Neuronal stem cell (in vitro differentiated cells): ENCODE results near the gene CDK3.
A peak's percentile ranks its signal among the peaks of the same experiment; 100 is the strongest.

ENCODE experiments used
- DNase-seq: peaks from one replicate; pipeline ENCODE4 v3.0.0-alpha.2; 2013; ENCODE audit warnings: low spot score
- H2AFZ ChIP-seq: one replicate; pipeline ENCODE4 v1.6.1; 2013; ENCODE audit warnings: mild to moderate bottlenecking, low read length, inconsistent platforms
- H2AK5ac ChIP-seq: 2 replicates; pipeline ENCODE4 v1.6.1; 2013; ENCODE audit warnings: low read depth, mild to moderate bottlenecking, inconsistent platforms, low read length, moderate library complexity, mixed read lengths
- H2BK120ac ChIP-seq: 2 replicates; pipeline ENCODE4 v1.6.1; 2013; ENCODE audit warnings: low read depth, mild to moderate bottlenecking, inconsistent platforms, low read length, moderate library complexity, mixed read lengths
- H2BK12ac ChIP-seq: one replicate; pipeline ENCODE4 v1.6.1; 2013; ENCODE audit warnings: low read length, inconsistent platforms
- H2BK15ac ChIP-seq: 2 replicates; pipeline ENCODE4 v1.6.1; 2013; ENCODE audit warnings: mild to moderate bottlenecking, low read length, inconsistent platforms, mixed read lengths
- H2BK5ac ChIP-seq: one replicate; pipeline ENCODE4 v1.6.1; 2013; ENCODE audit warnings: inconsistent platforms, mild to moderate bottlenecking, low read length, moderate library complexity
- H3K14ac ChIP-seq: one replicate; pipeline ENCODE4 v1.6.1; 2013; ENCODE audit warnings: low read length, inconsistent platforms
- H3K18ac ChIP-seq: 2 replicates; pipeline ENCODE4 v1.6.1; 2013; ENCODE audit warnings: low read length, inconsistent platforms
- H3K23ac ChIP-seq: 2 replicates; pipeline ENCODE4 v1.6.1; 2013; ENCODE audit warnings: low read depth, mild to moderate bottlenecking, mixed read lengths, low read length, inconsistent platforms; ENCODE audit not compliant: poor library complexity
- H3K27ac ChIP-seq: replicated peaks from 3 replicates; pipeline ENCODE4 v1.5.1; 2013; ENCODE audit warnings: low read length, inconsistent platforms
- H3K27me3 ChIP-seq, 3 experiments: 2 replicates each; pipeline ENCODE4 v1.6.1; 2013; ENCODE audit warnings: low read length in 3 of 3, mild to moderate bottlenecking in 2 of 3, inconsistent platforms in 1 of 3, low read depth in 1 of 3, mixed read lengths in 1 of 3, moderate library complexity in 1 of 3; ENCODE audit not compliant: control insufficient read depth in 3 of 3, insufficient read depth in 3 of 3
- H3K36me3 ChIP-seq, 2 donors: replicated peaks in 1 of 2; 2 replicates each; pipeline ENCODE4 v1.6.1; 2013; ENCODE audit warnings: low read length in 2 of 2; ENCODE audit not compliant: control insufficient read depth in 2 of 2, insufficient read depth in 2 of 2
- H3K4ac ChIP-seq: 2 replicates; pipeline ENCODE4 v1.6.1; 2013; ENCODE audit warnings: inconsistent platforms, mild to moderate bottlenecking, low read length, moderate library complexity
- H3K4me1 ChIP-seq, 2 donors: 1 replicate in 1 of 2; 2 replicates in 1 of 2; pipeline ENCODE4 v1.6.1; 2013; ENCODE audit warnings: low read length in 2 of 2, low read depth in 1 of 2; ENCODE audit not compliant: control insufficient read depth in 2 of 2, insufficient read depth in 1 of 2
- H3K4me2 ChIP-seq: one replicate; pipeline ENCODE4 v1.6.1; 2013; ENCODE audit warnings: mild to moderate bottlenecking, low read length, inconsistent platforms; ENCODE audit not compliant: insufficient read depth, poor library complexity, severe bottlenecking
- H3K4me3 ChIP-seq, 2 donors: 2 replicates each; pipeline ENCODE4 v1.5.1; 2013; ENCODE audit warnings: low read length in 2 of 2, mild to moderate bottlenecking in 2 of 2, inconsistent platforms in 1 of 2, moderate library complexity in 1 of 2
- H3K79me1 ChIP-seq: one replicate; pipeline ENCODE4 v1.6.1; 2013; ENCODE audit warnings: low read depth, mild to moderate bottlenecking, inconsistent platforms, low read length, moderate library complexity
- H3K9ac ChIP-seq: one replicate; pipeline ENCODE4 v1.6.1; 2013; ENCODE audit warnings: mild to moderate bottlenecking, low read depth, low read length, inconsistent platforms; ENCODE audit not compliant: poor library complexity
- H3K9me3 ChIP-seq, 2 donors: replicated peaks in 1 of 2; 2 replicates each; pipeline versions ENCODE3 to v1.6.1; 2013; ENCODE audit warnings: low read length in 2 of 2, mild to moderate bottlenecking in 2 of 2, inconsistent platforms in 1 of 2, low read depth in 1 of 2, mixed read lengths in 1 of 2, moderate library complexity in 1 of 2; ENCODE audit not compliant: control insufficient read depth in 2 of 2, insufficient read depth in 1 of 2
- H4K8ac ChIP-seq: one replicate; pipeline ENCODE4 v1.6.1; 2013; ENCODE audit warnings: low read depth, mild to moderate bottlenecking, inconsistent platforms, low read length, moderate library complexity
- H4K91ac ChIP-seq: one replicate; pipeline ENCODE4 v1.6.1; 2013; ENCODE audit warnings: low read length, low read depth, mild to moderate bottlenecking, inconsistent platforms; ENCODE audit not compliant: poor library complexity
- WGBS, 2 donors: extraction: QIAGEN DNeasy Blood & Tissue Kit; methylation state at CpG; one replicate each; pipeline ENCODE4 v1.1.7; 2013; ENCODE audit warnings: missing lambda C conversion rate in 2 of 2, mixed read lengths in 1 of 2; ENCODE audit not compliant: insufficient read length in 2 of 2, insufficient replicate concordance in 1 of 2; ENCODE audit errors: extremely low coverage in 2 of 2; 5-methylcytosine and 5-hydroxymethylcytosine counted together

The CDK3 gene

GRCh38 chr17:76022285-76022684, 21.6 kb downstream of the CDK3 start:
- no peak overlapping the region for H2AK5ac ChIP-seq
- H3K9ac ChIP-seq, result no peak overlapping the region
- no peak overlapping the region for H2BK15ac ChIP-seq
- DNase-seq, result no peak
- H3K79me1 ChIP-seq, result peaks cover 2% of the 10 kb centered on the region
- H3K9me3 ChIP-seq, result no peaks in the 10 kb centered on the region
- no peak overlapping the region for H3K4ac ChIP-seq
- no CpG with 5 or more reads among the region's 24 CpGs for WGBS, 2 donors
- H3K4me3 ChIP-seq, result no peak overlapping the region
- H3K14ac ChIP-seq, result no peak overlapping the region
- no peaks in the 10 kb centered on the region for H3K36me3 ChIP-seq
- H2BK12ac ChIP-seq, result no peak overlapping the region
- H2BK5ac ChIP-seq, result no peak overlapping the region
- peak overlapping the region; percentile 55 for H3K23ac ChIP-seq
- no peak overlapping the region for H2BK120ac ChIP-seq
- H3K18ac ChIP-seq, result no peak overlapping the region
- H4K8ac ChIP-seq, result no peak overlapping the region
- no peak overlapping the region for H3K4me2 ChIP-seq
- H4K91ac ChIP-seq, result no peak overlapping the region
- no peak overlapping the region for H2AFZ ChIP-seq
- no peak overlapping the region for H3K27ac ChIP-seq
- H3K27me3 ChIP-seq, result peaks cover 0 to 47% (median 0%) of the 10 kb centered on the region in 3 experiments
- no peaks in the 10 kb centered on the region for H3K4me1 ChIP-seq

DNA sequence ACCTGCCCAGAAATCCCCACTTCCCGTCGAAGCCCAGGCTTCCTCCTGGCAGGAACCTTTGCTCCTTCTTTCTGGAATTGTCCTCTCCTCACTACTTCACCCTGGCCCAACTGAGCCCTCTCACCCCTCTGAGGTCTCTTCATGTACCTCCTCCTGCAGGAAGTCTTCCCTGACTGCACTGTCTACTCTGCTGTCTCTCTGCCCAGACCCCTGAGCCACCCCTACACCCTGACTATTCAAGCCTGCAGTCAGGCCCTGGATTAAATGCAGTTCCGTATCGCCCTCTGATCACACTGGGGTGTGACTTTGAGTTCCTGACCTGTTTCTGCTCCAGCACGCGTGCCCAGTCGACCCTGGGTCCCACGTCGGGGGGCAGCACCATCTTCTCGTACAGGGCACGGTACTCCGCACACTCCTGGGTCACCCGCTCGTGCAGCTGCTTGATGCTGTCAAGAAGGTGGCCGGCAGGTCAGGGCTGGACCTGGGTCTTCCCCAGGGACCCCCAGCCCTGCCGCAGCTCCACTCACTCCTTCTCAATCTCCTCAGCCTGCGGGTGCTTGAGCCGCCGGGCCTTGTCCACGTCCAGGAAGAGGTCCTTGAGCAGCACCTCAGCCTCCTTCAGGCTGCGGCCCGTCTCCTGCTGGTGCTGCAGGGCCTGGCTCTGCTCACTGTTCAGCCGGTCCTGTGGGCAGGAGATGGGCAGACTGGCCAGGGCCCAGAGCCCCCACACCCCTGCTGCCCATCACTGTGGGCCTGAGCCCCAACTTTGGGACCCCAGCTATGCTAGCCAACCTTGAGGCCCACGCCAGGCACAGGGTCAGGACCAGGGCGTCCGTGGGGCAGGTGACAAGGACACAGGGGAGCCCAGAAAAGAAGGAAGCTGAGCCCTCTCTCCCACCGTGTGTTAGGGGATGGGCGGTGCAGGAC, 22.6 kb downstream of the CDK3 start:
- Histone ChIP-seq H3K18ac (no peak overlapping the region), H3K4me1 (no peaks in the 10 kb centered on the region), H2BK5ac (no peak overlapping the region), H4K8ac (peak overlapping the region; percentile 23), H2AFZ (no peak overlapping the region), H3K14ac (peak overlapping the region; percentile 38), H3K79me1 (peaks cover 2% of the 10 kb centered on the region), H2BK15ac (no peak overlapping the region), H3K9me3 (no peaks in the 10 kb centered on the region), H3K4me3 (no peak overlapping the region), H3K4ac (no peak overlapping the region), H2BK12ac (no peak overlapping the region), H3K36me3 (no peaks in the 10 kb centered on the region), H3K9ac (no peak overlapping the region), H4K91ac (no peak overlapping the region), H2BK120ac (no peak overlapping the region), H3K4me2 (no peak overlapping the region), H3K27ac (no peak overlapping the region), H2AK5ac (no peak overlapping the region), H3K27me3 (peaks cover 0 to 40% (median 0%) of the 10 kb centered on the region in 3 experiments), H3K23ac (no peak overlapping the region)
- no peak for DNase-seq
- no CpG with 5 or more reads among the region's 28 CpGs for WGBS, 2 donors

DNA sequence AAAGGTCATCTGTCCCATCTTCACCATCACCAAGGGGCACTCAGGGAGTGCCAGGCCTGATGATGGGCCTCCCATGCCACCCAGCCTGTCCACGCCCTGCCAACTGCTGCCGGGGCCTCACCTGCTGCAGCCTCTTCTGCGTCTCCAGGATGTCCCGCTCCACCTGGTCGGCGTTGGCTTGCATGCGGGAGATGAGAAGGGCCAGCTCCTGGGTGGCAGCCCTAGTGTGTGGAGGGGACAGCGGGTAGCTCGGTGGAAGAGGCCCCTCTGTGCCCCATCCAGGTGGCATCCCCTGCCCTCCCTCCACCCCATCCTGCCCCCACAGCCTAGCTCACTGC, 23.2 kb downstream of the CDK3 start:
- peak overlapping the region; percentile 81 for H2BK15ac ChIP-seq
- H3K18ac ChIP-seq, result no peak overlapping the region
- DNase-seq, result no peak
- H2BK120ac ChIP-seq, result no peak overlapping the region
- no CpG with 5 or more reads among the region's 9 CpGs for WGBS, 2 donors
- H3K23ac ChIP-seq, result peak overlapping the region; percentile 5
- H3K4me2 ChIP-seq, result no peak overlapping the region
- H2BK5ac ChIP-seq, result no peak overlapping the region
- H3K14ac ChIP-seq, result peak overlapping the region; percentile 38
- H4K91ac ChIP-seq, result no peak overlapping the region
- no peak overlapping the region for H3K4ac ChIP-seq
- H3K4me3 ChIP-seq, result no peak overlapping the region
- no peak overlapping the region for H2AFZ ChIP-seq
- H3K36me3 ChIP-seq, result no peaks in the 10 kb centered on the region
- H3K27ac ChIP-seq, result no peak overlapping the region
- no peak overlapping the region for H2BK12ac ChIP-seq
- H4K8ac ChIP-seq, result no peak overlapping the region
- H3K4me1 ChIP-seq, result no peaks in the 10 kb centered on the region
- no peaks in the 10 kb centered on the region for H3K9me3 ChIP-seq
- peaks cover 2% of the 10 kb centered on the region for H3K79me1 ChIP-seq
- no peak overlapping the region for H2AK5ac ChIP-seq
- H3K27me3 ChIP-seq, result peaks cover 0 to 43% (median 0%) of the 10 kb centered on the region in 3 experiments
- H3K9ac ChIP-seq, result no peak overlapping the region

DNA sequence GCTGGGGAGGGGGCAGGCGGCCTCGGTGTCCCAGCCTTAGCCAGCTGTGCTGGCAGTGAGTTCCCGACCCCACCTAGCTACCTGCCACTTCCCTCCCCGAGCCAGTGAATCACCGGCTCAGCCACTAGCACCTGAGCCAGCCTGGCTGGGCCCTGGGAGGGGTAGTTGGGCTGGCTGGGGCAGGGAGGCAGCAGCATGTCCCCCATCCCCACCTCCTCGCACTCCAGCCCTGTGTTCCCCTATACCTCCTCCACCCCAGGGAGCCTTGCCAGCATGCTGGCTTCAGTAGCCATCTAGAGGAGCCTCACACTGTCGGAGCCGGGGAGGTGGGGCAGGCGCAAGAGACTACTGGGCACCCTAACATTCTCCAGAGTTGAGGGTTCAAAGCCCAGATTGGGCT, 23.7 kb downstream of the CDK3 start:
- Histone ChIP-seq H2BK120ac (no peak overlapping the region), H3K36me3 (no peaks in the 10 kb centered on the region), H3K9ac (peak overlapping the region; percentile 63), H3K18ac (no peak overlapping the region), H3K27me3 (peaks cover 0 to 41% (median 0%) of the 10 kb centered on the region in 3 experiments), H3K23ac (peak overlapping the region; percentile 5), H4K8ac (no peak overlapping the region), H3K4ac (no peak overlapping the region), H3K27ac (no peak overlapping the region), H2AFZ (no peak overlapping the region), H2BK12ac (no peak overlapping the region), H2BK5ac (no peak overlapping the region), H3K4me1 (peaks cover 0 to 2% of the 10 kb centered on the region in 2 donors), H3K4me3 (no peak overlapping the region), H2BK15ac (peak overlapping the region; percentile 81), H3K4me2 (no peak overlapping the region), H3K14ac (no peak overlapping the region), H3K79me1 (peaks cover under 1% of the 10 kb centered on the region), H2AK5ac (peak overlapping the region; percentile 3), H4K91ac (no peak overlapping the region), H3K9me3 (no peaks in the 10 kb centered on the region)
- no CpG with 5 or more reads among the region's 9 CpGs for WGBS, 2 donors
- no peak for DNase-seq
